Measurements from ENCODE around the gene TFF2.

TFF2 gene

GRCh38 chr21:42300045-42300583 lies 50.7 kb downstream of the TFF2 start:
- Histone ChIP-seq H3K9ac (ENCODE audit: low read depth, low read length) (no peak overlapping the region), H3K9me3 (ENCODE audit: control insufficient read depth, insufficient read depth, low read length) (no peaks in the 10 kb centered on the region), H3K4me1 (ENCODE audit: insufficient read depth, low read length) (0 out of 2 replicates have a peak, but pooled peaks cover 5% of the 10 kb centered on the region), H3K36me3 (ENCODE audit: insufficient read depth, low read length) (no peaks in the 10 kb centered on the region)

- H3K36me3 ChIP-seq (ENCODE audit: insufficient read depth, low read length): no peaks in the 10 kb centered on the region
- H3K9ac ChIP-seq (ENCODE audit: low read depth, low read length): no peak overlapping the region
- H3K9me3 ChIP-seq (ENCODE audit: control insufficient read depth, insufficient read depth, low read length): no peaks in the 10 kb centered on the region
- H3K4me1 ChIP-seq (ENCODE audit: insufficient read depth, low read length): 0 out of 2 replicates have a peak, but pooled peaks cover 5% of the 10 kb centered on the region
Observed at GRCh38 chr21:42299324-42300044, 51.3 kb downstream of the TFF2 start.

GRCh38 chr21:42298657-42299056 lies 52.1 kb downstream of the TFF2 start:
- Histone ChIP-seq H3K9me3 (ENCODE audit: control insufficient read depth, insufficient read depth, low read length) (no peaks in the 10 kb centered on the region), H3K9ac (ENCODE audit: low read depth, low read length) (no peak overlapping the region), H3K4me1 (ENCODE audit: insufficient read depth, low read length) (0 out of 2 replicates have a peak, but pooled peaks cover 5% of the 10 kb centered on the region), H3K36me3 (ENCODE audit: insufficient read depth, low read length) (no peaks in the 10 kb centered on the region)

GRCh38 chr21:42298237-42298636 lies 52.6 kb downstream of the TFF2 start:
- H3K9me3 ChIP-seq (ENCODE audit: control insufficient read depth, insufficient read depth, low read length): no peaks in the 10 kb centered on the region
- no peaks in the 10 kb centered on the region for H3K36me3 ChIP-seq (ENCODE audit: insufficient read depth, low read length)

GRCh38 chr21:42297377-42297776 lies 53.4 kb downstream of the TFF2 start:
- Histone ChIP-seq H3K9ac (ENCODE audit: low read depth, low read length) (no peak overlapping the region), H3K36me3 (ENCODE audit: insufficient read depth, low read length) (no peaks in the 10 kb centered on the region), H3K9me3 (ENCODE audit: control insufficient read depth, insufficient read depth, low read length) (no peaks in the 10 kb centered on the region), H3K4me1 (ENCODE audit: insufficient read depth, low read length) (0 out of 2 replicates have a peak, but pooled peaks cover 5% of the 10 kb centered on the region)

More at GRCh38 chr21:42298237-42298636, 52.6 kb downstream of the TFF2 start:
- Histone ChIP-seq H3K9ac (ENCODE audit: low read depth, low read length) (no peak overlapping the region), H3K4me1 (ENCODE audit: insufficient read depth, low read length) (0 out of 2 replicates have a peak, but pooled peaks cover 5% of the 10 kb centered on the region)

- H3K9me3 ChIP-seq (ENCODE audit: control insufficient read depth, insufficient read depth, low read length): no peaks in the 10 kb centered on the region
- H3K9ac ChIP-seq (ENCODE audit: low read depth, low read length): no peak overlapping the region
- H3K36me3 ChIP-seq (ENCODE audit: insufficient read depth, low read length): no peaks in the 10 kb centered on the region
Observed at GRCh38 chr21:42296501-42296900, 54.3 kb downstream of the TFF2 start.

More at GRCh38 chr21:42296501-42296900, 54.3 kb downstream of the TFF2 start:
- H3K4me1 ChIP-seq (ENCODE audit: insufficient read depth, low read length): 0 out of 2 replicates have a peak, but pooled peaks cover 5% of the 10 kb centered on the region

Data from ES-I3 (cell line).